ENCODE measurements around the gene SACS.
"Not testable (repeated sequence)": the region's sequence is repeated elsewhere in the genome, so short reads cannot be mapped to it uniquely, and the experiment has no call there.

The SACS gene

DNA sequence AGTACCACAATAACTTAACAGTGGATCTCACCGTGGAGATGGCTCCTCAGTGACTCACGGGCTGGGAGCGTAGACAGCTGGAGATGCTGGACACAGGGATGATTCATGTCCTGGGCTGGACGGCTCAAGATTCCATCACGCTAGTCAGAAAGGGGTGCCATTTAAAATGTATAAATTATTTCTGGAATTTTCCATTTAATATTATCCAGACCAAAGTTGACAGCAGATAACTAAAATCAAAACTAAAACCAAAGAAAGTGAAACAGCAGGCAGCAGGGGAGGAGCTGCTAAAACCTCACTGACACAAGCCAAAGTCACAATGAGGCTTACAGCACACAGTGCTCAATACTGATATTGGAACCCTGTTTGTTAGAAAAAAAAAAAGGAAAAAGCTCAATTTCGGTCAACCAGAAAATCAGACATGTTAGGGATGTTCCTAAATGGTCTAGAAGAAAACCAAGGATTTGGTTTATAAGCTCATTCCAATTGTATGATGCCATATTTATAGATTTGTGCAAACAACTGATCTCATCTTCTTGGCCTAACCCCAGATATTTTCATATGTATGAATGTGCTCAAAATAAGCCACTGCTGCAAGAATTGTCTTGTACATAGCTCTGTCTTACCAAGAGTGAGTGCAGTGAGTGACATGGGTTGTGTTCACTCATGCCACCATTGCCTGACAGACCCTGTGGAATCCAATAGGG, 111.8 kb downstream of the SACS start:
- no peak overlapping the region for H3K4me3 ChIP-seq (ENCODE audit: low read depth in 1 of 2, low read length in 1 of 2)
- H3K4me1 ChIP-seq (ENCODE audit: control insufficient read depth in 1 of 2, insufficient read depth in 1 of 2, low read depth in 1 of 2, low read length in 1 of 2), result no peaks in the 10 kb centered on the region
- TF ChIP-seq, protein P1, sequence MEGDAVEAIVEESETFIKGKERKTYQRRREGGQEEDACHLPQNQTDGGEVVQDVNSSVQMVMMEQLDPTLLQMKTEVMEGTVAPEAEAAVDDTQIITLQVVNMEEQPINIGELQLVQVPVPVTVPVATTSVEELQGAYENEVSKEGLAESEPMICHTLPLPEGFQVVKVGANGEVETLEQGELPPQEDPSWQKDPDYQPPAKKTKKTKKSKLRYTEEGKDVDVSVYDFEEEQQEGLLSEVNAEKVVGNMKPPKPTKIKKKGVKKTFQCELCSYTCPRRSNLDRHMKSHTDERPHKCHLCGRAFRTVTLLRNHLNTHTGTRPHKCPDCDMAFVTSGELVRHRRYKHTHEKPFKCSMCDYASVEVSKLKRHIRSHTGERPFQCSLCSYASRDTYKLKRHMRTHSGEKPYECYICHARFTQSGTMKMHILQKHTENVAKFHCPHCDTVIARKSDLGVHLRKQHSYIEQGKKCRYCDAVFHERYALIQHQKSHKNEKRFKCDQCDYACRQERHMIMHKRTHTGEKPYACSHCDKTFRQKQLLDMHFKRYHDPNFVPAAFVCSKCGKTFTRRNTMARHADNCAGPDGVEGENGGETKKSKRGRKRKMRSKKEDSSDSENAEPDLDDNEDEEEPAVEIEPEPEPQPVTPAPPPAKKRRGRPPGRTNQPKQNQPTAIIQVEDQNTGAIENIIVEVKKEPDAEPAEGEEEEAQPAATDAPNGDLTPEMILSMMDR (IDR thresholded peaks at IDR 0.05), result no peak
- H3K27me3 ChIP-seq, result no peaks in the 10 kb centered on the region
- H3K36me3 ChIP-seq, result no peaks in the 10 kb centered on the region
- no peaks in the 10 kb centered on the region for H3K9me3 ChIP-seq
- no peak overlapping the region for H3K27ac ChIP-seq

DNA sequence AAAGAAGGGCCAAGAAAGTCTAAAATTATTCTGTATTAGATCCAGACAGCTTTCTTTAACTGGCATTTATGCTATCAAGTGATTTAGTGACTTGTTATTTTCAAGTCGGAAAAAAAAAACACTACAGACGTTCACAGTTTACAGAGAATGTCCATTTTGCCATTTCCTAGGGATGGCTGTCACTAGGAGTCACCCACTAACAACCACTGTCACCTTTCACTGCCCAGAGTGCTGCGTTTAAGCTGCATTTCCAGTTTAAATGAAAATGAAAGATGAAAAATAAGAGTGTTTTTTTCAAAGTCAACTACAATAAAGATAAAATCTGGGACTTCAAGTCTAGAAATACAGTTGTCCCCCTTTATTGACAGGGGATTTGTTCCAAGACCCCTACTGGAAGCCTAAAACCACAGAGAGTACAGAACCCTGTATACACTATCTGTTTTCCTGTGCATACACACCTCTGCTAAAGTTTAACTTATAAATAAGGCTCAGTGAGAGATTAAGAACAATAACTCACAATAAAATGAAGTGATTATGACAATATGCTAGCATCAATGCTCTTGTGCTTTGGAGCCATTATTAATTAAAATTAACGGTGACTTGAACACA, 112.5 kb downstream of the SACS start:
- no peaks in the 10 kb centered on the region for H3K36me3 ChIP-seq
- TF ChIP-seq, protein P1 (IDR thresholded peaks at IDR 0.05), result no peak
- H3K4me1 ChIP-seq (ENCODE audit: control insufficient read depth in 1 of 2, insufficient read depth in 1 of 2, low read depth in 1 of 2, low read length in 1 of 2), result no peaks in the 10 kb centered on the region
- no peak overlapping the region for H3K4me3 ChIP-seq (ENCODE audit: low read depth in 1 of 2, low read length in 1 of 2)
- H3K9me3 ChIP-seq, result no peaks in the 10 kb centered on the region
- H3K27me3 ChIP-seq, result no peaks in the 10 kb centered on the region
- H3K27ac ChIP-seq, result no peak overlapping the region

DNA sequence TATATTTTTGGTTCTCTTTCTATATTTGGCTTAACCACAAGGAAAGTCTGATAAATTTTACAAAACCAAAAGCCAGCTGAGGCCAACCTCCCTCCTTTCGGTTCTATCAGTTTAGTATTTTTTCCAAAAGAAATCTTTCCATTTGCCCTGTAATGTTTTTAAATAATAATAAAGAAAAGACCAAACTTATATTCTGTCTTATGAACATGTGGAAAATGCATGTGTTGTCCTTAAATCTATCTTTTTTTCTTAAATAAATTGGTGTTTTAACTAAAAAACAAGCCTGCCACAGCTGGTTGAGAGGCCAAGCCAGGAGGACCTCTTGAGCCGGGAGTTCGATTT, 113.6 kb downstream of the SACS start:
- TF ChIP-seq, protein P1 (IDR thresholded peaks at IDR 0.05), result no peak
- Histone ChIP-seq H3K27me3 (no peaks in the 10 kb centered on the region), H3K4me1 (ENCODE audit: control insufficient read depth in 1 of 2, insufficient read depth in 1 of 2, low read depth in 1 of 2, low read length in 1 of 2) (no peaks in the 10 kb centered on the region), H3K9me3 (no peaks in the 10 kb centered on the region), H3K27ac (no peak overlapping the region), H3K36me3 (no peaks in the 10 kb centered on the region), H3K4me3 (ENCODE audit: low read depth in 1 of 2, low read length in 1 of 2) (no peak overlapping the region)

DNA sequence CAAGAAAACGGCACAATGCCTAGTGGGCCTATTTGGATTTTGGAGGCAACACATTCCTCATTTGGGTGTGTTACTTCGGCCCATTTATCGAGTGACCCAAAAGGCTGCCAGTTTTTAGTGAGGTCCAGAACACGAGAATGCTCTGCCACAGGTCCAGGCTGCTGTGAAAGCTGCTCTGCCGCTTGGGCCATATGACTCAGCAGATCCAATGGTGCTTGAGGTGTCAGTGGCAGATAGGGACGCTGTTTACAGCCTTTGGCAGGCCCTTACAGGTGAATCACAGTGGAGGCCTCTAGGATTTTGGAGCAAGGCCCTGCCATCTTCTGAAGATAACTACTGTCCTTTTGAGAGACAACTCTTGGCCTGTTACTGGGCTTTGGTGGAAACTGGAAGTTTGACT, 118.7 kb downstream of the SACS start:
- not testable (repeated sequence) for H3K27ac ChIP-seq; H3K9me3 ChIP-seq; H3K4me3 ChIP-seq (ENCODE audit: low read depth in 1 of 2, low read length in 1 of 2); H3K27me3 ChIP-seq; H3K36me3 ChIP-seq; H3K4me1 ChIP-seq (ENCODE audit: control insufficient read depth in 1 of 2, insufficient read depth in 1 of 2, low read depth in 1 of 2, low read length in 1 of 2)

DNA sequence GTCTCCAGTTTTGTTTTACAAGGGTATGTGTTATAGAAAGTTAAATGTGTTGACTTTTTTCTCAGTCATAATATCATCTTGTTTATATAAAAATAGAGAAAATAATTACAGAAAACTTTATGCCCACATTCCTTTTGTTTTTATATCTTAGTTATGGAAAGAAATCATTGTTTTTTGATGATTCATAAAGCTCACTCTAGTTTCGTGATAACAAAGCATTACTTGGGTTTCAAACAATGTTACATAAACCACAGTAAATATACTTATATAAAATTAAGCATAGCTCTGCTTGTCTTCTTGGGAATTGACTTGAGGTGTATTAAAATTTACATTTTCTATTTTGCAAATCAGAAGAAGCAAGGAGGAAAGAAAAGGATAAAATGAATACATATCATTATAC, 140.9 kb downstream of the SACS start:
- Histone ChIP-seq H3K27ac (no peak overlapping the region), H3K4me1 (ENCODE audit: control insufficient read depth in 1 of 2, insufficient read depth in 1 of 2, low read depth in 1 of 2, low read length in 1 of 2) (no peaks in the 10 kb centered on the region), H3K4me3 (ENCODE audit: low read depth in 1 of 2, low read length in 1 of 2) (no peak overlapping the region), H3K27me3 (no peaks in the 10 kb centered on the region), H3K9me3 (no peaks in the 10 kb centered on the region), H3K36me3 (no peaks in the 10 kb centered on the region)
- TF ChIP-seq, protein P1 (IDR thresholded peaks at IDR 0.05), result no peak

DNA sequence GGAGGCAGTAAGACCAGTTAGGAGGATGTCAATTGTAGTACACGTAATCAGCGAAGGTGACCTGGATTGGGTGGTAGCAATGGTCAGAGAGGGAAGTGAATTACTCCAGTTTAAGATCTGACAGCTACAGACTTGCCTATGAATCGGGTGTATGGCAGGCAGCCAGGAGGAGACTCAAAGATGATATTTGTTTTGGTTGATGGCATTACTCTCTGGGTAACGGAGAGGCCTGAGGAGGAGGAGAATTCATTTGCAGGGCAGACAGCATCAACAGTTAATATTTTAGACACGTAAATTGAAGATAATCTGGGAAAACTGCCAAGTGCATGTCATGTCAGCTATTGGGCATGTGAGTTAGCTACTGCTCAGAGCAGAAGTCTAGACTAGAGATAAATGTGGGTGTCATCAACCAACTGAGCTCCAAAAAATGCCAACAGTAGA, 143.6 kb downstream of the SACS start:
- H3K36me3 ChIP-seq, result no peaks in the 10 kb centered on the region
- H3K27me3 ChIP-seq, result no peaks in the 10 kb centered on the region
- H3K4me1 ChIP-seq (ENCODE audit: control insufficient read depth in 1 of 2, insufficient read depth in 1 of 2, low read depth in 1 of 2, low read length in 1 of 2), result no peaks in the 10 kb centered on the region
- H3K4me3 ChIP-seq (ENCODE audit: low read depth in 1 of 2, low read length in 1 of 2), result no peak overlapping the region
- TF ChIP-seq, protein P1 (IDR thresholded peaks at IDR 0.05), result no peak
- no peak overlapping the region for H3K27ac ChIP-seq
- H3K9me3 ChIP-seq, result no peaks in the 10 kb centered on the region

Measured in neutrophil (primary cell).